Measurements from ENCODE around the gene C6orf52. TPM values are rescaled to one million over a fixed set of nuclear protein-coding genes. Genes with fewer than 3 reads are reported as not detected.

C6orf52 gene
- polyA plus RNA-seq, 1 of the 3 experiments (the other 2 are of a cell fraction), result 1.4 TPM

DNA sequence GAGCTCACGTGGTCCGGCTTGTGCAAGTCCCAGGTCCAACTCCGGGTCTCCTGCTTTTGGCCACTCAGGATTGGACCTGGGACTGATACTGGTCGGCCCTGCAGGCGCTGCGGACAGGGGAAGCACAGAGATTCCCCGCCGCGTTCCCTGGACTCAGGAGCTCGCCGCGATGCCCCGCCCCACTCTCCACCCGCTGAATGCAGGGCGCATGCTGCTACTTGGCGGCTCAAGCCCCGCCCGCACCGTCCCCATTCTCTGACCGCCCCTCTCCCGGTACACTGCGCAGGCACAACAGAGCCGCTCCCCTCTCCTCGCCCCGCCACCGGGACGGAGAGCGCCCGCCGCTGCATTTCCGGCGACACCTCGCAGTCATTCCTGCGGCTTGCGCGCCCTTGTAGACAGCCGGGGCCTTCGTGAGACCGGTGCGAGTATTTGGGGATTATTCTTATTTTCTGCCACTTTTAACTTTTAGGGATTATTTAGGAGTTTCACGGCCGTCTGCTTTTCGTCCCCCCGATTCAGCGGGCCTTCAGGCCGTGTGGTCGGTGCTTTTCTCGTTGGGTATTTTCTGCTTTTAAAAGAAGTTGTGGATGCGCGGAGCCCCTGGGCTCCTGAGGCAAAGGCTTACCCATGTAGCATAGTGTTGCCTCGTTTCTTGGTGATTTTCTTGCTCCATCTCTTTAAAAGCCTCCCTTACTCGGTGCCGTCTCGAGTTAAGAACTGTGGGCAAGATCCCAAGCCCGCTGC is 28.6 kb upstream of the C6orf52 start, which contains the start of gene TMEM14C (continued):
- peak; percentile 84 for TF ChIP-seq USF1 (IDR thresholded peaks at IDR 0.05; ENCODE audit: borderline replicate concordance, low read depth)
- TF ChIP-seq RAD21 (IDR thresholded peaks at IDR 0.05; ENCODE audit: low read length), result no peak
- no peak for TF ChIP-seq ZBTB33 (IDR thresholded peaks at IDR 0.05; ENCODE audit: borderline replicate concordance, low read depth)
- TF ChIP-seq FOXJ3 (CRISPR knock-in tag; IDR thresholded peaks at IDR 0.05), result no peak
- TF ChIP-seq IRF3 (IDR thresholded peaks at IDR 0.05; ENCODE audit: low read depth, low read length), result no peak
- no peak for TF ChIP-seq EZH2phosphoT487 (IDR thresholded peaks at IDR 0.05; ENCODE audit: borderline replicate concordance, low read depth)
- TF ChIP-seq YY1 (IDR thresholded peaks at IDR 0.05; ENCODE audit: low read depth), result no peak
- peak; percentile 70 for TF ChIP-seq MAX (IDR thresholded peaks at IDR 0.05; ENCODE audit: low read depth)

- peaks cover 38% of the 10 kb centered on the region for H3K79me2 ChIP-seq (ENCODE audit: insufficient read depth)
- TF ChIP-seq IRF3 (IDR thresholded peaks at IDR 0.05; ENCODE audit: low read depth, low read length) (no peak), FOXJ3 (CRISPR knock-in tag; IDR thresholded peaks at IDR 0.05) (no peak), SMC3 (IDR thresholded peaks at IDR 0.05; ENCODE audit: low read depth, low read length) (no peak), POLR2AphosphoS5 (IDR thresholded peaks at IDR 0.05; ENCODE audit: low read depth, low read length) (no peak), GABPA (IDR thresholded peaks at IDR 0.05; ENCODE audit: low read depth) (no peak), TAF1 (IDR thresholded peaks at IDR 0.05; ENCODE audit: borderline replicate concordance, low read depth, low read length) (no peak), MXI1 (IDR thresholded peaks at IDR 0.05; ENCODE audit: low read depth, low read length) (no peak), USF1 (IDR thresholded peaks at IDR 0.05; ENCODE audit: borderline replicate concordance, low read depth) (no peak), NFIC (IDR thresholded peaks at IDR 0.05; ENCODE audit: borderline replicate concordance) (peak; percentile 49), ELF1 (IDR thresholded peaks at IDR 0.05) (no peak), TCF12 (IDR thresholded peaks at IDR 0.05) (no peak)
- TF ChIP-seq, protein P1, sequence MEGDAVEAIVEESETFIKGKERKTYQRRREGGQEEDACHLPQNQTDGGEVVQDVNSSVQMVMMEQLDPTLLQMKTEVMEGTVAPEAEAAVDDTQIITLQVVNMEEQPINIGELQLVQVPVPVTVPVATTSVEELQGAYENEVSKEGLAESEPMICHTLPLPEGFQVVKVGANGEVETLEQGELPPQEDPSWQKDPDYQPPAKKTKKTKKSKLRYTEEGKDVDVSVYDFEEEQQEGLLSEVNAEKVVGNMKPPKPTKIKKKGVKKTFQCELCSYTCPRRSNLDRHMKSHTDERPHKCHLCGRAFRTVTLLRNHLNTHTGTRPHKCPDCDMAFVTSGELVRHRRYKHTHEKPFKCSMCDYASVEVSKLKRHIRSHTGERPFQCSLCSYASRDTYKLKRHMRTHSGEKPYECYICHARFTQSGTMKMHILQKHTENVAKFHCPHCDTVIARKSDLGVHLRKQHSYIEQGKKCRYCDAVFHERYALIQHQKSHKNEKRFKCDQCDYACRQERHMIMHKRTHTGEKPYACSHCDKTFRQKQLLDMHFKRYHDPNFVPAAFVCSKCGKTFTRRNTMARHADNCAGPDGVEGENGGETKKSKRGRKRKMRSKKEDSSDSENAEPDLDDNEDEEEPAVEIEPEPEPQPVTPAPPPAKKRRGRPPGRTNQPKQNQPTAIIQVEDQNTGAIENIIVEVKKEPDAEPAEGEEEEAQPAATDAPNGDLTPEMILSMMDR (IDR thresholded peaks at IDR 0.05), result no peak
- TF ChIP-seq, protein P2, sequence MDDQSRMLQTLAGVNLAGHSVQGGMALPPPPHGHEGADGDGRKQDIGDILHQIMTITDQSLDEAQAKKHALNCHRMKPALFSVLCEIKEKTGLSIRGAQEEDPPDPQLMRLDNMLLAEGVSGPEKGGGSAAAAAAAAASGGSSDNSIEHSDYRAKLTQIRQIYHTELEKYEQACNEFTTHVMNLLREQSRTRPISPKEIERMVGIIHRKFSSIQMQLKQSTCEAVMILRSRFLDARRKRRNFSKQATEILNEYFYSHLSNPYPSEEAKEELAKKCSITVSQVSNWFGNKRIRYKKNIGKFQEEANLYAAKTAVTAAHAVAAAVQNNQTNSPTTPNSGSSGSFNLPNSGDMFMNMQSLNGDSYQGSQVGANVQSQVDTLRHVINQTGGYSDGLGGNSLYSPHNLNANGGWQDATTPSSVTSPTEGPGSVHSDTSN (IDR thresholded peaks at IDR 0.05), result 0 out of 2 replicates have a peak, but pooled peaks have one; percentile 9
Measured at GRCh38 chr6:10722570-10722819, 28.1 kb upstream of the C6orf52 start.

More at GRCh38 chr6:10722570-10722819, 28.1 kb upstream of the C6orf52 start:
- H3K9me2 ChIP-seq, result no peaks in the 10 kb centered on the region
- peaks cover 9 to 16% of the 10 kb centered on the region in 2 experiments; a peak in 2 of 4 replicates for H3K4me1 ChIP-seq (ENCODE audit: control insufficient read depth in 1 of 2, insufficient read depth in 2 of 2, low read depth in 1 of 2, low read length in 1 of 2)
- H4K20me1 ChIP-seq (ENCODE audit: insufficient read depth), result no peaks in the 10 kb centered on the region
- peak overlapping the region; percentile 86 to 88 for H3K27ac ChIP-seq (ENCODE audit: low read depth in 2 of 2, low read length in 1 of 2)
- WGBS (ENCODE audit: low lambda C conversion rate), result 0% methylated on average over 6 of the region's 6 CpGs
- peak overlapping the region; percentile 85 for H3K4me2 ChIP-seq
- peak overlapping the region; percentile 65 to 93 for H3K4me3 ChIP-seq (ENCODE audit: low read depth in 2 of 2, low read length in 1 of 2)
- H3F3A ChIP-seq (replicated peaks; ENCODE audit: insufficient read depth), result peaks cover 7% of the 10 kb centered on the region
- H3K9ac ChIP-seq, result peak overlapping the region; percentile 87
- ChIA-PET CTCF (interaction anchor here (0.8 to 1.2 kb wide), 3 partner anchors 25 to 216 kb away, joined by 3 to 4 read pairs (median 3); partner anchors contain the start of gene TMEM14B), POLR2A (interaction anchor here (0.6 to 4.7 kb wide), 5 partner anchors 15 to 165 kb away, joined by 3 to 66 read pairs (median 3); partner anchors contain the start of genes C6orf52, PAK1IP1, SYCP2L and TMEM14B)
- no peak for DNase-seq
- H2AFZ ChIP-seq (ENCODE audit: low read depth), result peak overlapping the region; percentile 89
- H3K9me3 ChIP-seq, result no peaks in the 10 kb centered on the region
- no peaks in the 10 kb centered on the region for H3K27me3 ChIP-seq (ENCODE audit: insufficient read depth)
- H3K36me3 ChIP-seq (replicated peaks in 1 of 2; ENCODE audit: control insufficient read depth in 1 of 2, insufficient read depth in 2 of 2, low read length in 1 of 2), result peaks cover 0 to 6% of the 10 kb centered on the region in 2 experiments
